Loucy (cell line): ENCODE measurements around the gene PHOX2B.

Experiments
- H2AFZ ChIP-seq: fragments of 200-600 bp; sonication (generic); 2 replicates; pipeline ENCODE4 v1.6.0; 2016; ENCODE audit warnings: antibody characterized with exemption, mild to moderate bottlenecking, low read length, moderate library complexity
- H3F3A ChIP-seq: fragments of 200-600 bp; 2 replicates; pipeline ENCODE4 v1.6.0; 2016; ENCODE audit warnings: antibody characterized with exemption, low read depth, mild to moderate bottlenecking
- H3K27me3 ChIP-seq: fragments of 200-600 bp; sonication (generic); 2 replicates; pipeline ENCODE4 v1.6.1; 2014; ENCODE audit warnings: low read length, mild to moderate bottlenecking; ENCODE audit not compliant: insufficient read depth, poor library complexity, severe bottlenecking
- H3K36me3 ChIP-seq: fragments of 200-600 bp; sonication (generic); 2 replicates; pipeline ENCODE4 v1.6.1; 2016; ENCODE audit warnings: low read length; ENCODE audit not compliant: insufficient read depth
- H3K4me1 ChIP-seq: fragments of 200-600 bp; sonication (generic); 2 replicates; pipeline ENCODE4 v1.5.1; 2014; ENCODE audit warnings: low read length, mild to moderate bottlenecking; ENCODE audit not compliant: insufficient read depth, poor library complexity, severe bottlenecking
- H3K4me2 ChIP-seq: fragments of 200-600 bp; sonication (generic); 2 replicates; pipeline ENCODE4 v1.6.0; 2014; ENCODE audit warnings: antibody characterized with exemption, low read length, low read depth, mild to moderate bottlenecking; ENCODE audit not compliant: poor library complexity, severe bottlenecking
- H3K4me3 ChIP-seq: fragments of 200-600 bp; sonication (generic); 2 replicates; pipeline ENCODE4 v1.5.1; 2014; ENCODE audit warnings: low read length, mild to moderate bottlenecking, mixed read lengths; ENCODE audit not compliant: poor library complexity, severe bottlenecking
- H3K79me2 ChIP-seq: fragments of 200-600 bp; sonication (generic); 2 replicates; pipeline ENCODE4 v1.6.1; 2014; ENCODE audit warnings: low read length; ENCODE audit not compliant: insufficient read depth
- H3K9ac ChIP-seq: fragments of 200-600 bp; sonication (generic); 2 replicates; pipeline ENCODE4 v1.6.0; 2014; ENCODE audit warnings: mild to moderate bottlenecking, low read depth, low read length, moderate library complexity; ENCODE audit not compliant: poor library complexity, severe bottlenecking
- H3K9me2 ChIP-seq: fragments of 200-600 bp; sonication (generic); replicated peaks from 2 replicates; pipeline ENCODE4 v1.6.1; 2016; ENCODE audit warnings: low read depth, low read length, mixed read lengths
- H3K9me3 ChIP-seq: fragments of 200-600 bp; sonication (generic); 2 replicates; pipeline ENCODE4 v1.6.1; 2014; ENCODE audit warnings: mild to moderate bottlenecking, antibody characterized with exemption, low read length, low read depth; ENCODE audit not compliant: insufficient read depth
- H4K20me1 ChIP-seq: fragments of 200-600 bp; sonication (generic); 2 replicates; pipeline ENCODE4 v1.6.0; 2014; ENCODE audit warnings: antibody characterized with exemption, low read length, mild to moderate bottlenecking; ENCODE audit not compliant: insufficient read depth, poor library complexity, severe bottlenecking
- CTCF ChIP-seq: fragments of 200-600 bp; sonication (generic); conservative IDR thresholded peaks from 2 replicates; pipeline ENCODE4 v1.5.1; 2014; ENCODE audit warnings: mild to moderate bottlenecking, antibody characterized with exemption, low read length
- EZH2phosphoT487 ChIP-seq: fragments of 200-600 bp; IDR thresholded peaks from 2 replicates; pipeline ENCODE4 v1.6.1; 2018; ENCODE audit warnings: antibody characterized with exemption, mild to moderate bottlenecking, moderate library complexity, borderline replicate concordance

PHOX2B gene

GRCh38 chr4:41795796-41796385 is 47.4 kb upstream of the PHOX2B start:
- Histone ChIP-seq H2AFZ (no peak overlapping the region), H3K27me3 (no peaks in the 10 kb centered on the region), H3K9me3 (no peaks in the 10 kb centered on the region), H3K4me3 (no peak overlapping the region), H3K36me3 (no peaks in the 10 kb centered on the region), H3K4me2 (no peak overlapping the region), H3K9ac (no peak overlapping the region), H4K20me1 (no peaks in the 10 kb centered on the region), H3F3A (no peaks in the 10 kb centered on the region), H3K4me1 (no peaks in the 10 kb centered on the region), H3K9me2 (no peaks in the 10 kb centered on the region), H3K79me2 (no peaks in the 10 kb centered on the region)
- no peak for TF ChIP-seq CTCF
- TF ChIP-seq EZH2phosphoT487: no peak

GRCh38 chr4:41792166-41792565 is 43.6 kb upstream of the PHOX2B start:
- H3K79me2 ChIP-seq: no peaks in the 10 kb centered on the region
- no peak overlapping the region for H3K4me3 ChIP-seq
- no peaks in the 10 kb centered on the region for H3K36me3 ChIP-seq
- H3K9me2 ChIP-seq: no peaks in the 10 kb centered on the region; the same call in 1 of the 2 replicates
- H3K27me3 ChIP-seq: no peaks in the 10 kb centered on the region
- H3K9me3 ChIP-seq: no peaks in the 10 kb centered on the region
- H4K20me1 ChIP-seq: no peaks in the 10 kb centered on the region
- H3K4me1 ChIP-seq: no peaks in the 10 kb centered on the region
- H3K9ac ChIP-seq: no peak overlapping the region
- no peak overlapping the region for H3K4me2 ChIP-seq
- H3F3A ChIP-seq: no peaks in the 10 kb centered on the region
- TF ChIP-seq CTCF (no peak), EZH2phosphoT487 (no peak)
- H2AFZ ChIP-seq: no peak overlapping the region

- Histone ChIP-seq H4K20me1 (no peaks in the 10 kb centered on the region), H2AFZ (no peak overlapping the region), H3K9me3 (no peaks in the 10 kb centered on the region), H3K27me3 (no peaks in the 10 kb centered on the region), H3K4me1 (no peaks in the 10 kb centered on the region), H3K4me3 (no peak overlapping the region), H3K36me3 (no peaks in the 10 kb centered on the region), H3K9me2 (no peaks in the 10 kb centered on the region; the same call in 1 of the 2 replicates), H3K4me2 (no peak overlapping the region), H3F3A (no peaks in the 10 kb centered on the region), H3K79me2 (no peaks in the 10 kb centered on the region), H3K9ac (no peak overlapping the region)
- TF ChIP-seq CTCF (no peak), EZH2phosphoT487 (no peak)
Observed at GRCh38 chr4:41791557-41791956, 43.0 kb upstream of the PHOX2B start.
